NCI-H2196 treated with DMSO at 0.1 percent for 48 hours (cell line): ENCODE measurements around the gene RCN1.
"Not testable (repeated sequence)": the region's sequence is repeated elsewhere in the genome, so short reads cannot be mapped to it uniquely, and the experiment has no call there.

Experiments used
- DNase-seq: peaks from one replicate; lab custom pipeline; 2025; ENCODE audit not compliant: unreplicated experiment; lab: John Stamatoyannopoulos, UW

Gene RCN1

DNA sequence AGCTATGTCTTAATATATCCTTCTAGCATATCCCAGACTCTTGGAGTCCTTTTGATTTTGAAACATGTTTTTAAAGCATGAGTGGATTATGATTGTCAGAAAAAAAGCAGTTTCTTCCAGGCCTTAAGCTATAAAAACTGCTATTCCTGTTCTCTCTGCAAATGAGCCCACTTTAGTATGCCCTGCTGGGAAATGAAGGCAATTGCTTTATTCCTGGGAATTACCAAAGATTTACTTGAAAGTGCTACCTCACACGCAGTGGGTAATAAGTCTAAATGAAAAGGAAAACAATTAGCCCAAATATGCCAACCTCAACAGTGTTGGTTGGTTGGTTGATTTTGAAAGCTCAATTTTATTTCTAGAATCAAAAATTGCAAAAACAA, 17.2 kb upstream of the RCN1 start:
- no peak for DNase-seq

GRCh38 chr11:32079553-32079952, 11.3 kb upstream of the RCN1 start:
- no peak for DNase-seq

DNA sequence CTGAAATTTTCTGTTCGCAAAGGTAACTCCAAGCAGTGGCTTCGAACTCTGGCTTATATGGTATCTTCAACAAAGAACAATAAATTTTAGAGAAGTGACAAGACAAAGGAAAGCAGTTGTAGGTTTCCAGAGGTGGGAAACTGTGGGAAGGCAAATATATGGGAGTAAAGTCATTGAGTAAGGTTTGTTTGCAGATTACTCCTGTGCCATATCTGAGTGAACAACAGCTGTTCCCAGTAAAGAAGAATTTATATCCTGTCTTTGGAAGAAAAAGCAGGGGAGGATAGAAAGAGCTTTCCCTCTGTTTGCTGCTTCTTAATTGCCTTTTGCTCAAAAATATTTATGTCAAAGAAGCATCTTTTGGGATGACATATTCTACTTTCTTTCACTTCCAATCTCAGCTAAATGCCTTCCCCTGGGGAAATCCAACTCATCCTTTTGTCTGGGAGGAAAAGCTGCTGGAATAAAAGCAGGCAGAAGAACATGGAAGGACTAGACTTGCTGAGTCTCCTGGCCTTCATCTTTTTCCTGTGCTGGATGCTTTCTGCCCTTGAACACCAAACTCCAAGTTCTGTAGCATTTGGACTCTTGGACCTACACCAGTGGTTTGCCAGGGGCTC, 10.4 kb upstream of the RCN1 start:
- no peak for DNase-seq

- no peak for DNase-seq
Observed at GRCh38 chr11:32081129-32081641, 9.7 kb upstream of the RCN1 start.

DNA sequence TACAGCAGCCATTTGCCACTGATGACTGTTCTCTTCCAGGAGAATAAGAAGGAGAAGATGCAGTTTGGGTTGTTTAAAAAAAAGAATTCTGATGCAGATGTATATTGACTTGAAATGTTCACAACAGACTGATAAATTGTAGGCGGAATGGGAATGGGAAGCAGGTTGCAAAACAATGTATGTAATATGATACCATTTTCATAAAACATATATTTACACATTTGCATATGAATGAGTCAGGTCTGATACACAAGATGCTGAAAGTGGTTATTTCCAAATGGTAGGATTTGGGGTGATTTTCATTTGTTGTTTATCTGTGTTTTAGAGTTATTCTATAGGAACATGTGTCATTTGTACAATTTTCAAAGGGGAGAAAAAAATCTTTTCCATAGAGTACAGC, 9.0 kb upstream of the RCN1 start:
- DNase-seq: no peak

DNA sequence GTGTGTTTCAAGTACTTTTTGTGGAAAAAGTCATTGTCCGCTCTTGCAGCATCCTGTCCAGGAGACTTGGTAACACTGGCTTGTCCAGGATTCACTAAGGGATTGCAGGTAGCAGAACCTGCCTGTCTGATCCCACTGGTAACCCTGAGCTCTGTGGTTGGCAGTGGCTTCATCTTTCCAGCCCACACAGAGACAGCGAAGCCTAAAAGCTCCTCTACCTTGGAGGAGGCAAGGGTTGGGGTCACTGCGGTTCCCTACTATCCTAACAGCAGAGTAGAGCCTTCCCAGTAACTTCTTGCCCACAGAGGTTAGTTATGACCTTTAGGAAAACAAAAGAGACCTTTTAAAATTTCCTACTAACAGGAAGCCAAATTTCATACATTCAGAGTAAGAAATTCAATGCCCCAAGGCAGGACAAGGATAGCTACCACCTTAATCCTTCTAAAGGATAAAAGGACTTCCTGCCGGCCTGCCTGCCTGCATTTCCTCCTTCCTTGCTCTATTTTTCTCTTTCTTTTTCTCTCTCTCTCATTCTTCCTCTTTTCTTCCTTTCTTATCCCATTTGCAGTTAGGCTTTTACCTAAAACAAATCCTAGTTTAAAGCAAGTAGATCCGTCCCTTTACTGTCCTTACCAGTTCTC, 8.4 kb upstream of the RCN1 start:
- DNase-seq: no peak

GRCh38 chr11:32087597-32087996, 3.3 kb upstream of the RCN1 start:
- DNase-seq: no peak

DNA sequence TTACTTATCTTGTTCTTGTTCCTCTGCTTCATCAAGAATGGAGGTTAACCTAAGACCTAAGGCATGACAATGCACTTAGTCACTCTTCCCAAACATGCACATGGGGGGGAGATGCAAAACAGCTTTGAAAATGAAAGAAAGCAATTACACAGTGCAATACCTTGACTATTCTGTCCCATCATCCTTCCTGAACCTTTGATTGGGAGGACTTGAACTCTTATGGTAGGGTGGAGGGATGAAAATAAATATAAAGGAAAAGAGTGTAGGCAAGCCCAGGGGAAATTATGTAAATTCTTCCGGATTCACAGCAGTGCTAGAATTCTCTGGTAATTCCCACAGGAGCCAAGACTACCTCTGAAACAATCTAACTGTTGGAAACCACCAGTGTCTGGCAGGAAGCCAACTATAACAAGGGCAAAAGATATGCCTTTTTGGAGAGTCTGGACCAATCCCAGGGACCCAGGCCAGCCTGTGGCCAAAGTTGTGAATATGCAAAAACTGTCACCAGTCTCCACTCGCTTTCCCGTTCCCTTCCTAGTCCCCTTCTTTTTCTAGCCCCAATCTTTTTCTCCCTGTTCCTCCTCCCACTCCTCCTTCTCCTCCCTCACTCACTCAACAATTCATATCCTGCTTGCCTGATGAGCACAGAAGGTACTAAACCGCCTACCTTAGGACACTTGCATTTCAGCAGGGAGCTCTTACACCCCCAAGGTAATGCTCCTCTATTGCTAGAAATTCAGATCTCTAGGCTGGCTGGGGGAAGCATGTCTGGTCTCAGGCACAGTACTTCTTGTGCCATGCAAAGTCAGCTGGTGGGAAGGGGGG, 2.5 kb upstream of the RCN1 start:
- DNase-seq: no peak

DNA sequence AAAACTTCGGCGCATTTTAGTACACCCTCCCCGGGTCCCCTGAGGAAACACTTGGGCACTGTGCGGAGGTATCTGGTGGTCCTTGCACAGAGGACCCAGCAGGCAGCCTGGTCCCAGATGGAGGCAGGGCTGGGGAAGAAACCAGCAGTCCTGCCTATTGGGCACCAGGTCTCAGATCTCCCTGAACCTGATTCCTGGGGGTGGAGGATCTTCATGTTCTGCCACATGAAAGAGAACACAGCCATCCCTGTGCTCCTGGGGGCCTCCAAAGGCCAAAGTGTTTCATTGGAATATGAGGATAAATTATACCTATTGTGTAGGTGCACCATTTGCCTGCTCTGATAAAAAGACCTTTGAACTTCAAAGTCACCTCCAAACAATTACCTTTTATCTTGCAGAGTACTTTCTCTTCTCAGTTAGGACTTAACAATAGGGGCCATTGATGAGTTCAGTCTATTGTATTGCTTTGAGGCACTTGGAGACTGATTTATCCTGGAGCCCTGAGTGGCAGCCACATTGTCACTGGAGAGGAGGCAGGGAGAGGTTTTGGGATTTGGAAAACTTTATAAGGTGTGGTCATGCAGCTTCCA, 1.8 kb downstream of the RCN1 start:
- DNase-seq: no peak

GRCh38 chr11:32094923-32095322, 4.0 kb downstream of the RCN1 start:
- no peak for DNase-seq

- DNase-seq: no peak
Observed at GRCh38 chr11:32098142-32098903, 7.4 kb downstream of the RCN1 start.

DNA sequence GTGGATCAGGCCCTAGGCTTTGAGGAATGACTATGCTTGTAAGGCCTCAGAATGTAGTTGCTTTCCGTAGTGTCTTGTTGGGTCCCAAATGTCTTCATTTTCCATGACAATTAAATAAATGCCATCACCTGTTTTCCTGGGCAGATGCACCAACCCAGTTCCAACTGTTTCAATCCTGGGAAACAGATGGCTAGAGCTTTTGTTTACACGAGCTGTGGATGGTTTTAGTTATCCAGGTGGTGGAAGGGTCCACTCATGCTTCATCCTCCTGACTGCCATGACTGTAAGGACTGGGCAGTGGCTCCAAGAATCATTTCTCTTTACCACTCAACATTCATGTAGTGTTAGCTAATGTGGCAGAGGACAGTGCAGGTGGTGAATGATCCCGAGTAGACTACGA, 8.6 kb downstream of the RCN1 start:
- no peak for DNase-seq

GRCh38 chr11:32100495-32100894, 9.6 kb downstream of the RCN1 start:
- no peak for DNase-seq

GRCh38 chr11:32101791-32102190, 10.9 kb downstream of the RCN1 start:
- DNase-seq: no peak

DNA sequence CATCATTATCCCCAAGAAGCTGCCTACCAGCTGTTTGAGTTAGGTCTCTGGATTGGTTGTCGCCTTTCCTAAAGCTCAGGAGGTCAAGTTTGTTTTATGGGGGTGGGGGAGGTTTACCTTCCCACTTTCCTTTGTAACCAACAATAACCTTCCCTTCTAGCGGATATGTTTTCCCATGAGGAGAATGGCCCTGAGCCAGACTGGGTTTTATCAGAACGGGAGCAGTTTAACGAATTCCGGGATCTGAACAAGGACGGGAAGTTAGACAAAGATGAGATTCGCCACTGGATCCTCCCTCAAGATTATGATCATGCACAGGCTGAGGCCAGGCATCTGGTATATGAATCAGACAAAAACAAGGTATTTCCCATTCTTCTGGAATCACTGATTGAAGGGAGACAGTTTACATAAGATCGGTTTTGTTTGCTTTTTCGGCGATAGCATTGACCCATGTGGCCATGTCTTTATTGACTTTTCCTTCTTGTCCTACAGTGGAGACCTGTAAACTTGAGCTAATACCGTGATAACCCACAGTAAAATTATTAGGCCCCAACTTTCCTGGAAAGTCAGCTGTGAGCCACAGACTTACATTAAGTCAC, 12.3 kb downstream of the RCN1 start:
- DNase-seq: not testable (repeated sequence)

GRCh38 chr11:32103941-32104340, 13.1 kb downstream of the RCN1 start:
- DNase-seq: no peak

DNA sequence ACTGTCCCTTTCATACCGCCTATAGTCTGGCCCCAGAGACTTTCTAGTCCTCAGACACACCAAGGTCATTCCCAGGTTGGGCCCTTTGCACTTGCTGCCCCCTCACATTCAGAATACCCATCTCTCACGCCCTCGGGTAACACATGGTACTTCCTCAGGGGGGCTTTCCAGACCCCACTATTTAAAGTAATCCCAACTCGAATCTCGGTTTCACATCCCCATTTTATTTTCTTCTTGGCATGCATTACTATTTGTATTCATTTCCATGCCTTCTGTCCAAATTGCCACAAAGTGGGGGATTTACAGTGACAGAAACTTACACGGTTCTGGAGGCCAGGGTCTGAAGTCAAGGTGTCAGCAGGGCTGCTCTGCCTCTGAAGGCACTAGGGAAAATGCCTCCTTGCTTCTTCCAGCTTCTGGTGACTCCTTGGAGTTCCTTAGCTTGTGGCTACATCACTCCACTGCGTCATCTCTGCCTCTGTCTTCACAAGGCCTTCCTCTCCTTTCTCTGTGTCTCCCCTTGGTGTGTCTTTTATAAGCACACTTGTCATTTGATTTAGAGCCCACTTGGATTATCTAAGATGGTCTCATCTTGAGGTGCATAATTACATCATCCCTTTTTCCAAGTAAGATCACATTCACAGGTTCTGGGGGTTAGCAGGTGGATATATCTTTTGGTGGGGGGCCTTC, 15.1 kb downstream of the RCN1 start:
- DNase-seq: no peak

DNA sequence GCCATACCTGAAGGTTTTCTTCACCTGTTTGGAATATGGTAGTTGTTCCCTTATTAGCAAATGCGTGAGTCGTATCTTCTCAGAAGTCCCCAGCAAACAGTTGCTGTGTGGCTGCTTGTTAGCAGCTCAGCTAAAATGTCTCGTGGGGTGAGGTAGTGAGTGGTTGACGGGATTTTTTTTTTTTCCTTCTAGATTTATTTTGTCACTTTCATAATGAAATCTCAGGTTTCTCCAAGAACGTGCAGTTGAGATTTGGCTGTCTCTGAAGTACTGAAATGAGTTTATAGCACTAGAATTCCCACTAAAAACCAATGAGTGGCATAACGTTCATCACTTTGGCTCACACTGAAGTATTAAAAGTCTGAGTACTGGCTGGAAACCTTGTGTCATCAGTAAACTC, 16.8 kb downstream of the RCN1 start:
- no peak for DNase-seq

GRCh38 chr11:32108576-32108975, 17.7 kb downstream of the RCN1 start:
- no peak for DNase-seq

- no peak for DNase-seq
Observed at GRCh38 chr11:32109138-32109537, 18.3 kb downstream of the RCN1 start.
